ENCODE measurements around the gene GUCA2A.
"Not testable (repeated sequence)": the region's sequence is repeated elsewhere in the genome, so short reads cannot be mapped to it uniquely, and the experiment has no call there.

GUCA2A gene, protein sequence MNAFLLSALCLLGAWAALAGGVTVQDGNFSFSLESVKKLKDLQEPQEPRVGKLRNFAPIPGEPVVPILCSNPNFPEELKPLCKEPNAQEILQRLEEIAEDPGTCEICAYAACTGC

GRCh38 chr1:42164551-42165420 lies at the start of gene GUCA2A:
Gene GUCA2A, minus strand, starts transcription at chr1:42164745. Its CDS starts 33 bp downstream, at chr1:42164712.
- DNase-seq, result no peak

DNA sequence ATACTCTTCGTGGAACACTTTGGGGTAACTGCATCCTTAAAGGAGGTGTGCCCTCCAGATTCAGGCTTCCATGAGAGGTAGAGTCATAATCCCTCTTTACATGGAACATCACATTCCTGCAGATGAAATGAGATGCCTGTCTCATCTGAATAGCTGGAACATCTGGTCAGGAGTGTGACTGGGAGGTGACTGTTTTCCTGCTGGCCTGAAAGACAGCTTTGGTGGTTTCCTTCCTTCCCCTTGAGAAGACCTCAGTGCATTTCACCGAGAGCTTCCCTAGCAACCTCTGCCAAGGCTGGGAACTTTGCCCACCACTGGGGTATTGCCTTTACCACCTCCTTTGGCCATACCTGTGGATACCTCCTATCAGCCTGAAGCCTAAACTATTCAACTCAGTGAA lies 46.7 kb upstream of the GUCA2A start:
- DNase-seq, result no peak

DNA sequence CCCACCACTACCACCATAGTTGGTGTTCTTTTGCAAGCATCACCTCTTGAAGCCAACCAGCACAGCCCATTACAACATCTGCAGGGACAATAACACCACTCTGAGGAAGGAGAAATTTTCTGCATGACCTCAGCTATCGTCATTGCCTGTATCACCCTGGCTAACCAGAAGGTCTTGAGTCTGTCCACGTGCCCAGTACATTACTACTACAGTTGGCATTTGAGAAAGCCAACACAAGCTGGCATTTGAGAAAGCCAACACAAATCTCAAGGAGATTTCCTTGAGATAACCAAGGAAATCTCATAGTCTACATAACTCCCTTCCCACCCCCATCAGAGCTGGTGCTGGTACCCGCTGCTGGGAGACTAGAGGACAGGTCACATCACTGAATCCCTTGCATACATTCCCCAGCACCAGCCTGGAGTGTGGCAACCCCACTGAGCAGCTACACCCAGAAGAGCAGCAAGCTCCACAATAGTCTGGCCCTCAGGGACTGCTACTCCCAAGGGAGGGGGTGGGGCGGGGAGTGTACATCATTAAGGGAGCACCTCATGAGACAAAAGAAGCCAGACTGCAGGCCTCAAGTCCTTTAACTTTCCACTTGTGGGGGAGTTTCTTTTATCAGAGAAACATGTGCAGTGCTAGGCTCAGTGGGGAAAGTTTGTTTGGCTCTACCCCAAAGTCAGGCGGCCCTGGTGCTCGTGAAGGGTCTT lies 46.0 kb upstream of the GUCA2A start:
- DNase-seq, result no peak

GRCh38 chr1:42209526-42210251 lies 45.1 kb upstream of the GUCA2A start:
- no peak for DNase-seq

- DNase-seq, result not testable (repeated sequence)
Observed at GRCh38 chr1:42206930-42207329, 42.4 kb upstream of the GUCA2A start.

GRCh38 chr1:42206164-42206563 lies 41.6 kb upstream of the GUCA2A start:
- no peak for DNase-seq

- DNase-seq, result no peak
Observed at GRCh38 chr1:42201986-42202385, 37.4 kb upstream of the GUCA2A start.

- no peak for DNase-seq
Observed at GRCh38 chr1:42198251-42198650, 33.7 kb upstream of the GUCA2A start.

- no peak for DNase-seq
Observed at GRCh38 chr1:42195841-42196240, 31.3 kb upstream of the GUCA2A start.

GRCh38 chr1:42192106-42192505 lies 27.6 kb upstream of the GUCA2A start:
- DNase-seq, result no peak

DNA sequence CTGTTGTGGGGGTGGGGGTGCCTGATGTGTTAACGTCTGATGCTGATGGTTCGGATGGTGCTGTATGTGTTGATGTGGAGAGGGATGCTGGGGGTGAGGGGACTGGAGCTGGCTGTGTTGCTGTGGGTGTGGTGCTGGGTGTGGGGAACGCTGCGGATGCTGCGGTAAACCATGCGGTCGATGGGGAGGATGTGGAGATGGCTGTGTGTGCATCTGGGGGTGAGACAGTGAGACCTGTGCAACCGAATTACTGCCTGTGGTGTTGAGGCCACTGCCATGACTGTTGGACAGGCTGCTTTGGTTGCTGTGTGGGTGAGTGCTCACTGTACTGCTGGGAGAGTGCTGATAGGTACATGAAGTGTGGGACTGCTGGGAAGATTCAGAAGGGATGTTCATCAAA lies 26.8 kb upstream of the GUCA2A start:
- DNase-seq, result no peak

- no peak for DNase-seq
Observed at GRCh38 chr1:42189931-42190853, 25.6 kb upstream of the GUCA2A start.

DNA sequence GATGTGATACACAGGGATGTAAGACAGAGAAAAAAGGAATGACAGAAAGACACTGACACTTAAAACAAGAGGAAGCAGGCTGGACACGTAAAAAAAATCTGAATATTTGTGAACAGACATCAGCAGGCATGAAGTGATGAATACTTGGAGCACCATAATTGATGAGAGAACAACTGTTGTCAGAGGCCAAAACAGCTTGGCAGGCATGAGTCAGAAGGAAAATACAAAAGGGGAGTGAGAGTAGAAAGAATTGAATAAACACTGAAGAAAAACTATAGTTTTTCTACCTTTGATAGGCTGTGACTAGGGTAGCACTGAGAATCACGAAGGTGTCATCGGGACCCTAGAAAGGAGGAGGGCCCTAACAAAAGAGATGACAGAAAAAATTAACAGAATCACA lies 21.6 kb upstream of the GUCA2A start:
- DNase-seq, result no peak

DNA sequence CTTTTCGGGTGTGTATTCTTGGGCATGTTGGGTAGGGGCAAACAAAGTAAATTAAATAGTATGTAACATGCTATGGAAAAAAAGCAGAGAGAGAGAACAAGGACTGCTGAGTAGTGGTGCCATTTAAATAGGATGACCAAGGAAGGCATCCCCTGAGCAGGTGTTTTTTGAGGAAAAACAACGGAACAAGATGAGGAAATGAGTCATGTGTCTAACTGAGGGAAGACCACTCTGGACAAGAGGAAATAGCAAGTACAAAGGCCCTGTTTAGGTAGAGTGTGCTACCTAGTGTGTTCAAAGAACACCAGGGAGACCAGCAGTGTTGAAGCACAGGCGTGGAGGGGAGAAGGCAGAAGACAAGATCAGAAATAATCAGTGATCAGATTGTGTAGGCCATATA lies 20.1 kb upstream of the GUCA2A start:
- no peak for DNase-seq

- DNase-seq, result no peak
Observed at GRCh38 chr1:42183957-42184268, 19.4 kb upstream of the GUCA2A start.

DNA sequence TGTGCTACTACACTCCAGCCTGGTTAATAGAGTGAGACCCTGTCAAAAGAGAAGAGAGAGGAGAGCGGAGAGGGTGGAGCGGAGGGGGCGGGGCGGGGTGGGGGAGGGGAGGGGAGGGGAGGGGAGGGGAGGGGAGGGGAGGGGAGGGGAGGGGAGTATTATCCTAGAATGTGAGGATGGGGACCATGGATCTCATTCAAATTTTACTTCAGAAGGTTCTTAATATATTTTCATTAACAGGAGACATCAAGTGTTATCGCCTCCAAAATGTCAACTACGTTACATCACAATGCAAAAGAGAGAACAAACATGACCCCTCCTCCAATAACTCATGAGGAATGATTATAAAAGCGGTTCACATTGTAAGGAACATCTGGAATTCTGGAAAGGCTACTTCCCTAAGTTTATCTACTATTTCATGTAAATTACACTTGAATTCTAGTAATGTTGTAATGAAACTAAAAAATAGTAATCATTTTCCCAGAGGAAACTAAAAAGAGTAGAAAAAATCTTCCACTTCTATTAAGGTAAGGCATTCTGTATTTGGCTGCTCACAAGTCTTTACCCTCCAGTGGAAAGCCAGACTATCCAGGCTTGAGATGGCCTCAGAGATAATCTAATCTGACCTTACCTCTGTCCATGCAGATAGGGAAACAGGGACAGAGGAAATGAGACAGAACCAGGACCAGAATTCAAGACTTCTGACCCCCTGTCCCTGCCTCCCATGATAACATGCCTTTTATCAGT lies 18.8 kb upstream of the GUCA2A start:
- DNase-seq, result no peak

DNA sequence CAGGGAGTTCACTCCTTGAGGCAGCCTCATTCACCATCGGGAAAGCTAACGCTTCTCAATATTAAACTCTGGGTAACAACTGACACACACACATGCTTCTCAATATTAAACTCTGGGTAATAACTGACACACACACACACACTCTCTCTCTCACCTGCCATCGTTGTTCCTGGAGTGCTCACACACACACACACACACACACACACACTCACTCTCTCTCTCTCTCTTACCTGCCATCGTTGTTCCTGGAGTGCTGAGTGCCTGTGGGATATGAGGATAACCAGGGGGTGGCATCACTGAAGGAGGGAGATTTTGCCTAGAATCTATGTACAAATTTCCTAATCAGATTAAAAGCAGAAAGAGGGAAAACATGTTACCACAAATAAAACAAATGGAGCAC lies 17.1 kb upstream of the GUCA2A start:
- DNase-seq, result no peak

- DNase-seq, result no peak
Observed at GRCh38 chr1:42179900-42180329, 15.4 kb upstream of the GUCA2A start.

DNA sequence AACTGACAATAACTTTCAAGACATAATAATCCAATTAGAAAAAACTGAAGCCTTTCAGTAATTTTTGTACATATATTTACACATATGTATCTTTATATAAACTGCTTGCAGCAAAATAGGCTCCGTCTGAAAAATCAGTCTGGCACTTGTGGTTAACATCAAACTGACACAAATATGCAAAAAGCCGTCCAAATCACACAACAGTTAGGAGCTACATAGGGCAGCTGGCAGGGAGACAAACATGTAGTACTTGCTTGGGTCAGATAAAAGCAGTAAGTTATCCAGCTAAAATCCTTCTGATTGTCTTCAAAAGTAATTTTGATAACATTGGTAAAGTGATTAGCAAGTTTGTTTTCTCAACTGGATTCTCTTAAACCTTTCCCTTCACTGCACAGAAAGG lies 14.7 kb upstream of the GUCA2A start:
- no peak for DNase-seq

DNA sequence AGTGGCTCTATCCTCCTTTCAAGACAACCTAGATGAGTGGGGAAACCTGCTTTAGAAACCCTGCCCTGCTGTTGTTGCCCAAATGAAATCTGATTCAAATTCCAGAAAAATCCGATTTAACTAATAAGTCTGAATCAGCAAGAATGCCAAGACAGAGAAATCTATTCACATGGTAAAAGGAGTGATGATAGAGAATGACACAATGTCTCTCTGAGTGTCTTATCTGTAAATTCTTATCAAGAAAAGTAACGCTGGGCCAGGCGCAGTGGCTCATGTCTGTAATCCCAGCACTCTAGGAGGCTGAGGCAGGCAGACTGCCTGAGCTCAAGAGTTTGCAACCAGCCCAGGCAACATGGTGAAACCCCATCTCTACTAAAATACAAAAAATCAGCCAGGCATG lies 13.7 kb upstream of the GUCA2A start:
- no peak for DNase-seq

GRCh38 chr1:42177541-42177981 lies 13.0 kb upstream of the GUCA2A start:
- DNase-seq, result no peak
